K562 (cell line): ENCODE measurements around the gene PLEKHM3. TPM values are rescaled to one million over a fixed set of nuclear protein-coding genes. Genes with fewer than 3 reads are reported as not detected.

ENCODE experiments used
- ATAC-seq: fragments of 200-7000 bp; cut with Tn5 transposase; 3 replicates; pipeline ENCODE4 v1.9.1; 2020; ENCODE audit warnings: moderate library complexity
- BruUV-seq: library from RNA; stranded (reverse); fragments of 400-500 nt; replicated peaks from 2 replicates; lab custom pipeline; 2021; lab: Mats Ljungman, UMichigan
- CTCF ChIA-PET: fragments of 300-600 bp; formaldehyde crosslinking; extraction: SDS; loops from one replicate; lab custom pipeline; 2021; ENCODE audit warnings: low intra/inter-chr PET ratio; lab: Yijun Ruan, JAX
- POLR2A ChIA-PET: fragments of 300-600, 350-650 bp; sonication (Branson Sonifier 250); formaldehyde crosslinking; extraction: SDS; loops from one replicate; lab custom pipeline; 2021; ENCODE audit warnings: antibody characterized with exemption, inconsistent platforms; lab: Yijun Ruan, JAX
- DNase-seq, 4 experiments: peaks; one replicate each; pipeline versions ENCODE4 v3.0.0 to v3.0.0-alpha.2; 2011 to 2018; ENCODE audit warnings: low spot score in 3 of 4, mixed read lengths in 3 of 4; ENCODE audit errors: extremely low read depth in 1 of 4
- FAIRE-seq: peaks from 2 replicates; lab custom pipeline; 2011; peaks lifted over from hg19 to GRCh38; lab: Jason Lieb, UNC
- H2AFZ ChIP-seq: 2 replicates; pipeline ENCODE4 v1.6.0; 2011; ENCODE audit warnings: low read depth, low read length, control low read depth, inconsistent platforms
- H3K27ac ChIP-seq: fragments of 200-600 bp; 3 replicates; pipeline ENCODE4 v1.8.0; 2011; ENCODE audit warnings: low read depth, mild to moderate bottlenecking, control low read depth, inconsistent platforms, low read length, moderate library complexity, mixed read lengths; ENCODE audit errors: extremely low read depth
- H3K27me3 ChIP-seq, 2 experiments: fragments of 300-600 bp in 1 of 2; 2 replicates in 1 of 2; 3 replicates in 1 of 2; pipeline versions ENCODE4 v1.6.0 to v1.8.0; 2011; ENCODE audit warnings: inconsistent platforms in 2 of 2, low read length in 2 of 2, mild to moderate bottlenecking in 1 of 2, mixed read lengths in 1 of 2, moderate library complexity in 1 of 2; ENCODE audit not compliant: control insufficient read depth in 2 of 2, insufficient read depth in 2 of 2
- H3K36me3 ChIP-seq: fragments of 300-600 bp; 3 replicates; pipeline ENCODE4 v1.8.0; 2011; ENCODE audit warnings: mild to moderate bottlenecking, low read length, inconsistent platforms; ENCODE audit not compliant: control insufficient read depth, insufficient read depth
- H3K4me1 ChIP-seq, 2 experiments: fragments of 200-600 bp in 1 of 2; replicated peaks in 1 of 2; 2 replicates in 1 of 2; 3 replicates in 1 of 2; pipeline versions ENCODE4 v1.5.1 to v1.8.0; 2011; ENCODE audit warnings: inconsistent platforms in 2 of 2, low read length in 2 of 2, mild to moderate bottlenecking in 1 of 2, mixed read lengths in 1 of 2, moderate library complexity in 1 of 2; ENCODE audit not compliant: control insufficient read depth in 2 of 2, insufficient read depth in 2 of 2
- H3K4me2 ChIP-seq: 2 replicates; pipeline ENCODE4 v1.6.1; 2011; ENCODE audit warnings: low read length, control low read depth, inconsistent platforms, mixed read lengths; ENCODE audit not compliant: insufficient read depth
- H3K4me3 ChIP-seq: fragments of 200-600 bp; sonication (generic), shearing (Covaris generic); 2 replicates; pipeline ENCODE4 v1.5.1; 2016; ENCODE audit warnings: control low read depth, inconsistent platforms
- H3K79me2 ChIP-seq: fragments of 200-600 bp; 3 replicates; pipeline ENCODE4 v1.8.0; 2011; ENCODE audit warnings: low read length, inconsistent platforms; ENCODE audit not compliant: control insufficient read depth, insufficient read depth
- H3K9ac ChIP-seq, 2 experiments: 2 replicates each; pipeline versions ENCODE4 v1.6.0 to v1.6.1; 2011; ENCODE audit warnings: low read depth in 2 of 2, low read length in 2 of 2, control low read depth in 1 of 2, inconsistent platforms in 1 of 2, mild to moderate bottlenecking in 1 of 2, mixed read lengths in 1 of 2; ENCODE audit not compliant: insufficient read depth in 1 of 2
- H3K9me1 ChIP-seq: one replicate; pipeline ENCODE4 v1.6.0; 2011; ENCODE audit warnings: inconsistent platforms, mild to moderate bottlenecking, low read length, moderate library complexity; ENCODE audit not compliant: control insufficient read depth, insufficient read depth
- H3K9me3 ChIP-seq: replicated peaks from 2 replicates; pipeline ENCODE4 v1.5.1; 2011; ENCODE audit warnings: low read depth, low read length, inconsistent platforms; ENCODE audit not compliant: control insufficient read depth, insufficient read depth
- H4K20me1 ChIP-seq: replicated peaks from 2 replicates; pipeline ENCODE4 v1.6.1; 2011; ENCODE audit warnings: low read length, inconsistent platforms, mixed read lengths; ENCODE audit not compliant: control insufficient read depth, insufficient read depth
- FOXP1 ChIP-seq: sonication (generic); formaldehyde crosslinking; IDR thresholded peaks from 2 replicates; pipeline ENCODE4 v1.8.0; 2022; ENCODE audit warnings: mild to moderate bottlenecking, missing genetic modification reagents
- HLTF ChIP-seq: fragments of 450-650 bp; IDR thresholded peaks from 2 replicates; pipeline ENCODE4 v1.6.1; 2016
- JUN ChIP-seq, 2 experiments: sonication (generic) in 1 of 2; formaldehyde crosslinking in 1 of 2; IDR thresholded peaks; 2 replicates each; pipeline versions ENCODE4 v1.6.1 to v1.8.0; 2012 to 2022; ENCODE audit warnings: borderline replicate concordance in 2 of 2, mild to moderate bottlenecking in 2 of 2, improper control_type of control experiment in 1 of 2, low read depth in 1 of 2, low read length in 1 of 2, missing genetic modification reagents in 1 of 2
- MEF2D ChIP-seq: conservative IDR thresholded peaks from 2 replicates; pipeline ENCODE4 v1.6.1; 2016; ENCODE audit warnings: low read depth, missing genetic modification characterization, missing compliant biosample characterization
- MTA3 ChIP-seq: fragments of 450-650 bp; formaldehyde crosslinking; IDR thresholded peaks from 2 replicates; pipeline ENCODE4 v1.6.1; 2017; ENCODE audit warnings: mild to moderate bottlenecking, borderline replicate concordance
- MXI1 ChIP-seq: IDR thresholded peaks from 2 replicates; pipeline ENCODE4 v1.6.1; 2011; ENCODE audit warnings: low read depth, mild to moderate bottlenecking, improper control_type of control experiment, low read length
- RBBP5 ChIP-seq: fragments of 200-600 bp; sonication (generic); IDR thresholded peaks from 2 replicates; pipeline ENCODE4 v1.6.1; 2012; ENCODE audit warnings: borderline replicate concordance, mild to moderate bottlenecking, low read length, control low read depth, inconsistent platforms; ENCODE audit not compliant: insufficient read depth, poor library complexity, severe bottlenecking
- RBM17 ChIP-seq: fragments of 200-400 bp; formaldehyde crosslinking; IDR thresholded peaks from 2 replicates; pipeline ENCODE4 v1.6.1; 2017; ENCODE audit warnings: low read depth, mild to moderate bottlenecking, low read length, borderline replicate concordance
- TAF9B ChIP-seq: fragments of 450-650 bp; IDR thresholded peaks from 2 replicates; pipeline ENCODE4 v1.6.1; 2018; ENCODE audit warnings: mild to moderate bottlenecking; ENCODE audit not compliant: partially characterized antibody
- XRCC3 ChIP-seq: fragments of 450-650 bp; IDR thresholded peaks from 2 replicates; pipeline ENCODE4 v1.6.1; 2017; ENCODE audit warnings: mild to moderate bottlenecking, moderate library complexity
- ZNF224 ChIP-seq: sonication (generic); formaldehyde crosslinking; IDR thresholded peaks from 2 replicates; pipeline ENCODE4 v1.8.0; 2022; ENCODE audit warnings: mild to moderate bottlenecking, missing genetic modification reagents
- ZNF41 ChIP-seq: fragments of 250-450 bp; sonication (Bioruptor Pico); conservative IDR thresholded peaks from 2 replicates; pipeline ENCODE4 v1.4.0; 2020; ENCODE audit warnings: mild to moderate bottlenecking
- ZNF644 ChIP-seq: fragments of 200-800 bp; sonication (Bioruptor generic); IDR thresholded peaks from 2 replicates; pipeline ENCODE4 v1.6.1; 2016; ENCODE audit warnings: low read depth, missing genetic modification characterization, missing compliant biosample characterization
- ZNF780A ChIP-seq: fragments of 250-450 bp; sonication (Bioruptor Pico); IDR thresholded peaks from 2 replicates; pipeline ENCODE4 v1.5.0; 2021; ENCODE audit warnings: mild to moderate bottlenecking
- WGBS: fragments of 100-300 bp; shearing (Covaris generic); methylation state at CpG from one replicate; pipeline ENCODE4 v1.1.6; 2016; ENCODE audit warnings: low coverage, mixed read lengths; ENCODE audit not compliant: insufficient coverage; ENCODE audit errors: missing lambda C conversion rate; 5-methylcytosine and 5-hydroxymethylcytosine counted together
- in situ Hi-C: fragments of 300-500 bp; cut with MboI; formaldehyde crosslinking; loops from 4 replicates; pipeline ENCODE4 v1.15.0; 2018; ENCODE audit warnings: inconsistent platforms, mixed read lengths
- intact Hi-C: fragments of 100-400 bp; cut with micrococcal nuclease; formaldehyde crosslinking; loops from 2 replicates; pipeline ENCODE4 v1.14.2; 2022
- polyA plus RNA-seq, 8 experiments: library from polyadenylated mRNA; depleted of rRNA in 4 of 8; stranded (reverse) in 5 of 8; unstranded in 3 of 8; fragments of >200 nt; fragmentation: Nextera tagmentation in 2 of 8; fragmentation: Illumina TruSeq in 1 of 8; extraction: Ambion mirVana in 2 of 8; extraction: Trizol in 1 of 8; gene quantifications; 2 replicates each; pipeline versions ENCODE4 v1.2.1 to v1.2.3, GENCODE V29; 2011 to 2014; ENCODE audit warnings: inconsistent platforms in 1 of 8, missing spikeins in 1 of 8
- total RNA-seq, 7 experiments: library from RNA; depleted of rRNA in 6 of 7; stranded (reverse); fragments of >200 nt in 6 of 7; fragmentation: Illumina TruSeq in 2 of 7; extraction: Trizol in 2 of 7; gene quantifications; 2 replicates each; pipeline versions ENCODE4 v1.2.1 to v1.2.3, GENCODE V29; 2011 to 2021; ENCODE audit warnings: low replicate concordance in 1 of 7
- TF ChIP-seq, protein P1 (sequence below): fragments of 450-650 bp; formaldehyde crosslinking; IDR thresholded peaks from 2 replicates; pipeline ENCODE4 v1.4.0; 2020; ENCODE audit warnings: mild to moderate bottlenecking, moderate library complexity
- TF ChIP-seq, protein P2 (sequence below): sonication (generic); formaldehyde crosslinking; IDR thresholded peaks from 2 replicates; pipeline ENCODE4 v1.8.0; 2023; ENCODE audit warnings: missing genetic modification reagents, mild to moderate bottlenecking, borderline replicate concordance

PLEKHM3 gene
- total and polyA plus RNA-seq, 9 of the 15 experiments (the other 6 are each of a cell fraction or from before 2014, with no cell fraction given), result 0.24 to 1.6 (median 1.0) TPM

DNA sequence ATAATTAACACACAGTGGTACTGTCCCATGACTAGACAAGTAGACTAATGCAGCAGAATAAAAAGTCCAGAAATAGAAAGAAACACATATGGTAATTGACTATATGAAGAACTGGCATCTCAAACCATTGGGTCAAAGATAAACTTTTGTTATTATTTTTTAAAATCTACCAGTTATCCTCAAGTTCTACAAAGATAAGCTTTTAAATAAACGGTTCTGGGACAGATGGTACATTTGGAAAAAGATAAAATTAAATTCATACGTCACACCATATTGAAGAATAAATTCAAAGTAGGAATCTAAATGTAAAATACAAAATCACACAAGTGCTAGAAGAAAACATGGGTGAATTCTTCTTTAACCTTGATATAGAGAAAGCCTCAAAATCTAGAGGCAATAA lies 37.6 kb upstream of the PLEKHM3 start:
- CTCF ChIA-PET, result interaction anchor here (1.7 kb wide), 1 partner anchor 317 kb away, joined by 8 read pairs; no protein-coding TSS in a partner anchor
- TF ChIP-seq MXI1 (no peak), ZNF644 (no peak), TAF9B (no peak), JUN (IDR thresholded peaks at IDR 0.05; ENCODE audit: borderline replicate concordance, low read depth, low read length) (no peak), JUN (CRISPR knock-in tag; IDR thresholded peaks at IDR 0.05; ENCODE audit: borderline replicate concordance) (no peak), MEF2D (no peak), RBM17 (no peak), MTA3 (no peak), HLTF (no peak), ZNF41 (CRISPR knock-in tag) (no peak), RBBP5 (no peak), ZNF780A (CRISPR knock-in tag) (no peak), XRCC3 (no peak), ZNF224 (CRISPR knock-in tag) (no peak), FOXP1 (CRISPR knock-in tag) (no peak)
- TF ChIP-seq, protein P1, sequence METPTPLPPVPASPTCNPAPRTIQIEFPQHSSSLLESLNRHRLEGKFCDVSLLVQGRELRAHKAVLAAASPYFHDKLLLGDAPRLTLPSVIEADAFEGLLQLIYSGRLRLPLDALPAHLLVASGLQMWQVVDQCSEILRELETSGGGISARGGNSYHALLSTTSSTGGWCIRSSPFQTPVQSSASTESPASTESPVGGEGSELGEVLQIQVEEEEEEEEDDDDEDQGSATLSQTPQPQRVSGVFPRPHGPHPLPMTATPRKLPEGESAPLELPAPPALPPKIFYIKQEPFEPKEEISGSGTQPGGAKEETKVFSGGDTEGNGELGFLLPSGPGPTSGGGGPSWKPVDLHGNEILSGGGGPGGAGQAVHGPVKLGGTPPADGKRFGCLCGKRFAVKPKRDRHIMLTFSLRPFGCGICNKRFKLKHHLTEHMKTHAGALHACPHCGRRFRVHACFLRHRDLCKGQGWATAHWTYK, result no peak
- TF ChIP-seq, protein P2, sequence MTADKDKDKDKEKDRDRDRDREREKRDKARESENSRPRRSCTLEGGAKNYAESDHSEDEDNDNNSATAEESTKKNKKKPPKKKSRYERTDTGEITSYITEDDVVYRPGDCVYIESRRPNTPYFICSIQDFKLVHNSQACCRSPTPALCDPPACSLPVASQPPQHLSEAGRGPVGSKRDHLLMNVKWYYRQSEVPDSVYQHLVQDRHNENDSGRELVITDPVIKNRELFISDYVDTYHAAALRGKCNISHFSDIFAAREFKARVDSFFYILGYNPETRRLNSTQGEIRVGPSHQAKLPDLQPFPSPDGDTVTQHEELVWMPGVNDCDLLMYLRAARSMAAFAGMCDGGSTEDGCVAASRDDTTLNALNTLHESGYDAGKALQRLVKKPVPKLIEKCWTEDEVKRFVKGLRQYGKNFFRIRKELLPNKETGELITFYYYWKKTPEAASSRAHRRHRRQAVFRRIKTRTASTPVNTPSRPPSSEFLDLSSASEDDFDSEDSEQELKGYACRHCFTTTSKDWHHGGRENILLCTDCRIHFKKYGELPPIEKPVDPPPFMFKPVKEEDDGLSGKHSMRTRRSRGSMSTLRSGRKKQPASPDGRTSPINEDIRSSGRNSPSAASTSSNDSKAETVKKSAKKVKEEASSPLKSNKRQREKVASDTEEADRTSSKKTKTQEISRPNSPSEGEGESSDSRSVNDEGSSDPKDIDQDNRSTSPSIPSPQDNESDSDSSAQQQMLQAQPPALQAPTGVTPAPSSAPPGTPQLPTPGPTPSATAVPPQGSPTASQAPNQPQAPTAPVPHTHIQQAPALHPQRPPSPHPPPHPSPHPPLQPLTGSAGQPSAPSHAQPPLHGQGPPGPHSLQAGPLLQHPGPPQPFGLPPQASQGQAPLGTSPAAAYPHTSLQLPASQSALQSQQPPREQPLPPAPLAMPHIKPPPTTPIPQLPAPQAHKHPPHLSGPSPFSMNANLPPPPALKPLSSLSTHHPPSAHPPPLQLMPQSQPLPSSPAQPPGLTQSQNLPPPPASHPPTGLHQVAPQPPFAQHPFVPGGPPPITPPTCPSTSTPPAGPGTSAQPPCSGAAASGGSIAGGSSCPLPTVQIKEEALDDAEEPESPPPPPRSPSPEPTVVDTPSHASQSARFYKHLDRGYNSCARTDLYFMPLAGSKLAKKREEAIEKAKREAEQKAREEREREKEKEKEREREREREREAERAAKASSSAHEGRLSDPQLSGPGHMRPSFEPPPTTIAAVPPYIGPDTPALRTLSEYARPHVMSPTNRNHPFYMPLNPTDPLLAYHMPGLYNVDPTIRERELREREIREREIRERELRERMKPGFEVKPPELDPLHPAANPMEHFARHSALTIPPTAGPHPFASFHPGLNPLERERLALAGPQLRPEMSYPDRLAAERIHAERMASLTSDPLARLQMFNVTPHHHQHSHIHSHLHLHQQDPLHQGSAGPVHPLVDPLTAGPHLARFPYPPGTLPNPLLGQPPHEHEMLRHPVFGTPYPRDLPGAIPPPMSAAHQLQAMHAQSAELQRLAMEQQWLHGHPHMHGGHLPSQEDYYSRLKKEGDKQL, result no peak
- TF ChIP-seq, all 486 proteins: peak for 0

More for the DNA sequence above, 37.6 kb upstream of the PLEKHM3 start:
- Histone ChIP-seq H4K20me1 (no peaks in the 10 kb centered on the region), H3K27me3 (no peaks in the 10 kb centered on the region), H3K4me1 (peaks cover 3 to 17% of the 10 kb centered on the region in 2 experiments; a peak in 4 of 5 replicates), H3K9ac (no peak overlapping the region), H3K27ac (no peak overlapping the region), H3K79me2 (no peaks in the 10 kb centered on the region), H3K9me3 (no peaks in the 10 kb centered on the region; the same call in 1 of the 2 replicates), H2AFZ (no peak overlapping the region), H3K9me1 (no peaks in the 10 kb centered on the region), H3K4me3 (no peak overlapping the region), H3K4me2 (no peak overlapping the region), H3K36me3 (no peaks in the 10 kb centered on the region)
- 23% methylated on average over 2 of the region's 2 CpGs for WGBS
- DNase-seq, result no peak
- no TSS peak for BruUV-seq
- in situ Hi-C loops (no loop called here), intact Hi-C loops (loop anchor here (1.0 kb wide), 1 partner anchor 317 kb away; no protein-coding TSS in a partner anchor)
- POLR2A ChIA-PET, result no interaction called here
- ATAC-seq, result no peak
- FAIRE-seq, result no peak
